WTC11 (cell line): ENCODE results near the gene LZTS2. TPM values are rescaled to one million over a fixed set of nuclear protein-coding genes. Genes with fewer than 3 reads are reported as not detected.

Experiments used
- ATAC-seq: fragments of 200-7000 bp; cut with Tn5 transposase; 2 replicates; pipeline ENCODE4 v1.10.0; 2021; ENCODE audit warnings: mild to moderate bottlenecking, moderate library complexity
- CTCF ChIA-PET: fragments of 300-600 bp; sonication (Branson Sonifier 250); formaldehyde crosslinking; loops from one replicate; lab custom pipeline; 2021; ENCODE audit warnings: antibody characterized with exemption; lab: Charles Lee
- POLR2A ChIA-PET: fragments of 350-600 bp; sonication (Branson Sonifier 250); formaldehyde crosslinking; loops from one replicate; lab custom pipeline; 2021; ENCODE audit warnings: antibody characterized with exemption; lab: Charles Lee
- DNase-seq: peaks from one replicate; pipeline ENCODE4 v3.0.0; 2021; ENCODE audit warnings: low spot score
- H3K27ac Mint-ChIP-seq: 2 replicates; pipeline ENCODE4 v1.8.0; 2021; ENCODE audit warnings: mixed read lengths
- H3K27me3 Mint-ChIP-seq: 2 replicates; pipeline ENCODE4 v1.8.0; 2021; ENCODE audit warnings: low read depth, mild to moderate bottlenecking, moderate library complexity, mixed read lengths
- H3K36me3 Mint-ChIP-seq: 2 replicates; pipeline ENCODE4 v1.8.0; 2021; ENCODE audit warnings: mixed read lengths
- H3K4me1 Mint-ChIP-seq: 2 replicates; pipeline ENCODE4 v1.8.0; 2022; ENCODE audit warnings: mixed read lengths
- H3K4me3 Mint-ChIP-seq: 2 replicates; pipeline ENCODE4 v1.8.0; 2021; ENCODE audit warnings: mild to moderate bottlenecking, moderate library complexity, mixed read lengths
- H3K9me3 Mint-ChIP-seq: 2 replicates; pipeline ENCODE4 v1.8.0; 2021; ENCODE audit warnings: mixed read lengths
- ELF4 ChIP-seq: sonication (generic); formaldehyde crosslinking; IDR thresholded peaks from 2 replicates; pipeline ENCODE4 v1.8.1; 2022; ENCODE audit warnings: low read depth, mild to moderate bottlenecking, moderate library complexity, missing genetic modification reagents
- FOXJ3 ChIP-seq: sonication (generic); formaldehyde crosslinking; IDR thresholded peaks from 2 replicates; pipeline ENCODE4 v1.9.0; 2021; ENCODE audit warnings: missing genetic modification reagents, mild to moderate bottlenecking, borderline replicate concordance
- FOXK1 ChIP-seq: sonication (generic); formaldehyde crosslinking; IDR thresholded peaks from 2 replicates; pipeline ENCODE4 v1.8.0; 2022; ENCODE audit warnings: mild to moderate bottlenecking, moderate library complexity, missing genetic modification reagents
- IRF2 ChIP-seq: sonication (generic); formaldehyde crosslinking; IDR thresholded peaks from 2 replicates; pipeline ENCODE4 v1.8.0; 2022; ENCODE audit warnings: low read depth, missing genetic modification reagents, borderline replicate concordance
- MXD4 ChIP-seq: fragments of 250-450 bp; sonication (Bioruptor Pico); IDR thresholded peaks from 2 replicates; pipeline ENCODE4 v1.8.0; 2021; ENCODE audit warnings: mild to moderate bottlenecking, moderate library complexity, borderline replicate concordance
- MYBL2 ChIP-seq: sonication (generic); formaldehyde crosslinking; IDR thresholded peaks from 2 replicates; pipeline ENCODE4 v1.8.1; 2023; ENCODE audit warnings: mild to moderate bottlenecking, moderate library complexity, missing genetic modification reagents
- NFATC4 ChIP-seq: fragments of 250-450 bp; sonication (Bioruptor Pico); IDR thresholded peaks from 2 replicates; pipeline ENCODE4 v1.9.0; 2021; ENCODE audit warnings: mild to moderate bottlenecking
- NFYB ChIP-seq: sonication (generic); formaldehyde crosslinking; conservative IDR thresholded peaks from 2 replicates; pipeline ENCODE4 v1.8.0; 2022; ENCODE audit warnings: low read depth, missing genetic modification reagents
- PRRX2 ChIP-seq: fragments of 250-450 bp; sonication (Bioruptor Pico); IDR thresholded peaks from 2 replicates; pipeline ENCODE4 v1.8.0; 2021; ENCODE audit warnings: mild to moderate bottlenecking
- SMAD4 ChIP-seq: sonication (generic); formaldehyde crosslinking; IDR thresholded peaks from 2 replicates; pipeline ENCODE4 v1.8.0; 2022; ENCODE audit warnings: mild to moderate bottlenecking, missing genetic modification reagents
- SP1 ChIP-seq: sonication (generic); formaldehyde crosslinking; conservative IDR thresholded peaks from 2 replicates; pipeline ENCODE4 v1.8.1; 2022; ENCODE audit warnings: missing genetic modification reagents
- ZNF263 ChIP-seq: sonication (generic); formaldehyde crosslinking; IDR thresholded peaks from 2 replicates; pipeline ENCODE4 v1.8.1; 2022; ENCODE audit warnings: low read depth, mild to moderate bottlenecking, moderate library complexity, missing genetic modification reagents
- ZNF317 ChIP-seq: sonication (generic); formaldehyde crosslinking; IDR thresholded peaks from 2 replicates; pipeline ENCODE4 v1.8.1; 2023; ENCODE audit warnings: low read depth, mild to moderate bottlenecking, moderate library complexity, missing genetic modification reagents, borderline replicate concordance
- ZNF423 ChIP-seq: fragments of 250-450 bp; sonication (Bioruptor Pico); IDR thresholded peaks from 2 replicates; pipeline ENCODE4 v2.1.2; 2022; ENCODE audit warnings: mild to moderate bottlenecking, moderate library complexity
- total RNA-seq: library from RNA; stranded (reverse); gene quantifications from 3 replicates; pipeline ENCODE4 v1.2.3, GENCODE V29; 2021
- TF ChIP-seq, protein P1 (sequence below): sonication (generic); formaldehyde crosslinking; IDR thresholded peaks from 2 replicates; pipeline ENCODE4 v1.8.0; 2022; ENCODE audit warnings: mild to moderate bottlenecking, missing genetic modification reagents
- TF ChIP-seq, protein P2 (sequence below): sonication (generic); formaldehyde crosslinking; IDR thresholded peaks from 2 replicates; pipeline ENCODE4 v1.8.1; 2022; ENCODE audit warnings: mild to moderate bottlenecking, missing genetic modification reagents, moderate library complexity, borderline replicate concordance
- TF ChIP-seq, protein P3 (sequence below): fragments of 200-600 bp; IDR thresholded peaks from 2 replicates; pipeline ENCODE4 v1.8.0; 2022; ENCODE audit warnings: antibody characterized with exemption
- TF ChIP-seq, protein P4 (sequence below): sonication (generic); formaldehyde crosslinking; IDR thresholded peaks from 2 replicates; pipeline ENCODE4 v1.8.0; 2022; ENCODE audit warnings: mild to moderate bottlenecking, missing genetic modification reagents
- TF ChIP-seq, protein P5 (sequence below): sonication (generic); formaldehyde crosslinking; IDR thresholded peaks from 2 replicates; pipeline ENCODE4 v1.8.1; 2023; ENCODE audit warnings: mild to moderate bottlenecking, moderate library complexity, missing genetic modification reagents
- TF ChIP-seq, protein P6 (sequence below): sonication (generic); formaldehyde crosslinking; IDR thresholded peaks from 2 replicates; pipeline ENCODE4 v1.8.1; 2022; ENCODE audit warnings: missing genetic modification reagents, borderline replicate concordance
- TF ChIP-seq, protein P7 (sequence below): sonication (generic); formaldehyde crosslinking; conservative IDR thresholded peaks from 2 replicates; pipeline ENCODE4 v1.8.1; 2022; ENCODE audit warnings: mild to moderate bottlenecking, missing genetic modification reagents

Gene LZTS2
- total RNA-seq, 1 experiment from 2014 or later: 84.6 TPM

DNA sequence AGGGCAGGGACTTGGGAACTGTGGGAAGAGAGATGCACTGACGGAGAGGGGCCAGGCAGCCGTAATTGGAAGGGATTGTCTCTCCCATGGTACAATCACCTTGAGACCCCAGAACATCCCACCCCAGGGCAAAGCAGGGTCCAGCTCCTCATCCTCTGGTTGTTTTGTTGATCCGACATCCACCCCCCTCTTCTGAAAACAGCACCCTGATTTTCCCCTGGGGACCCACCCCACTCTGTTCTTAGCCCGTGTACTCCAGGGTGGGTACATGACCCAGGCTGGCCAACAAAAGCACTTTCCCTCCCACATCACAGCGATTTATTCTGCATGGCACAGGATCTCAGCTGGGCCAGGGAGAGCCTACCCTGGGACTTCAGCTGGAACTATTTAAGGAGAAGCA, 17.2 kb downstream of the LZTS2 start (continued):
- TF ChIP-seq, protein P1, sequence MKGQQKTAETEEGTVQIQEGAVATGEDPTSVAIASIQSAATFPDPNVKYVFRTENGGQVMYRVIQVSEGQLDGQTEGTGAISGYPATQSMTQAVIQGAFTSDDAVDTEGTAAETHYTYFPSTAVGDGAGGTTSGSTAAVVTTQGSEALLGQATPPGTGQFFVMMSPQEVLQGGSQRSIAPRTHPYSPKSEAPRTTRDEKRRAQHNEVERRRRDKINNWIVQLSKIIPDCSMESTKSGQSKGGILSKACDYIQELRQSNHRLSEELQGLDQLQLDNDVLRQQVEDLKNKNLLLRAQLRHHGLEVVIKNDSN: no peak
- TF ChIP-seq ZNF263 (CRISPR knock-in tag): no peak
- no peak for TF ChIP-seq NFATC4 (CRISPR knock-in tag)
- TF ChIP-seq ELF4 (CRISPR knock-in tag): no peak
- no peak for TF ChIP-seq SMAD4 (CRISPR knock-in tag)
- no peak for TF ChIP-seq MXD4 (CRISPR knock-in tag)
- TF ChIP-seq PRRX2 (CRISPR knock-in tag): no peak
- TF ChIP-seq, protein P2, sequence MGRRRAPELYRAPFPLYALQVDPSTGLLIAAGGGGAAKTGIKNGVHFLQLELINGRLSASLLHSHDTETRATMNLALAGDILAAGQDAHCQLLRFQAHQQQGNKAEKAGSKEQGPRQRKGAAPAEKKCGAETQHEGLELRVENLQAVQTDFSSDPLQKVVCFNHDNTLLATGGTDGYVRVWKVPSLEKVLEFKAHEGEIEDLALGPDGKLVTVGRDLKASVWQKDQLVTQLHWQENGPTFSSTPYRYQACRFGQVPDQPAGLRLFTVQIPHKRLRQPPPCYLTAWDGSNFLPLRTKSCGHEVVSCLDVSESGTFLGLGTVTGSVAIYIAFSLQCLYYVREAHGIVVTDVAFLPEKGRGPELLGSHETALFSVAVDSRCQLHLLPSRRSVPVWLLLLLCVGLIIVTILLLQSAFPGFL (CRISPR knock-in tag): no peak

DNA sequence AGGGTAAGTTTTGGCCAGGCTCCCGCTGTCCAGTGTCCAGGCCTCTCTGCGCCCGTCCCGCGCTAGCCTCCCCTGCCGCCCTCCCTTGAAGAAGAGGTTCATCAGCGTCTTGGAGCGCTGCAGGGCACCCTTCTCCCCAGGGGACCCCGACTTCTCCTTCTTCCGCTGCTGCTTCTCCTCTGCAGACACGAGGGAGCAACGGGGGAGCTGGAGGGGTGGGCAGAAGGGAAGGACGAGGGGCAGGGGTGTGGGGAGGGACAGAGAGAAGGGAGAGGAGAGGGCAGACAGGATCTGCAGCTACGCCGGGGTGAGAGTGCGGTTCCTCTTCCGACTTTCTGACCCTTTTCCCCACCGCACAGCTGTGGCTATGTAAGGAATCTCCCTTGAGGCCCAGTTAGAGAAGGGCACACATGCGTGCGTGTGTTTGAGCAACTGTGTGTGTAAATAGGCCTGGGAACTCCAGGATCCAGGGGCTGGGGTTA, 18.6 kb downstream of the LZTS2 start:
- H3K27ac Mint-ChIP-seq: no peak overlapping the region

DNA sequence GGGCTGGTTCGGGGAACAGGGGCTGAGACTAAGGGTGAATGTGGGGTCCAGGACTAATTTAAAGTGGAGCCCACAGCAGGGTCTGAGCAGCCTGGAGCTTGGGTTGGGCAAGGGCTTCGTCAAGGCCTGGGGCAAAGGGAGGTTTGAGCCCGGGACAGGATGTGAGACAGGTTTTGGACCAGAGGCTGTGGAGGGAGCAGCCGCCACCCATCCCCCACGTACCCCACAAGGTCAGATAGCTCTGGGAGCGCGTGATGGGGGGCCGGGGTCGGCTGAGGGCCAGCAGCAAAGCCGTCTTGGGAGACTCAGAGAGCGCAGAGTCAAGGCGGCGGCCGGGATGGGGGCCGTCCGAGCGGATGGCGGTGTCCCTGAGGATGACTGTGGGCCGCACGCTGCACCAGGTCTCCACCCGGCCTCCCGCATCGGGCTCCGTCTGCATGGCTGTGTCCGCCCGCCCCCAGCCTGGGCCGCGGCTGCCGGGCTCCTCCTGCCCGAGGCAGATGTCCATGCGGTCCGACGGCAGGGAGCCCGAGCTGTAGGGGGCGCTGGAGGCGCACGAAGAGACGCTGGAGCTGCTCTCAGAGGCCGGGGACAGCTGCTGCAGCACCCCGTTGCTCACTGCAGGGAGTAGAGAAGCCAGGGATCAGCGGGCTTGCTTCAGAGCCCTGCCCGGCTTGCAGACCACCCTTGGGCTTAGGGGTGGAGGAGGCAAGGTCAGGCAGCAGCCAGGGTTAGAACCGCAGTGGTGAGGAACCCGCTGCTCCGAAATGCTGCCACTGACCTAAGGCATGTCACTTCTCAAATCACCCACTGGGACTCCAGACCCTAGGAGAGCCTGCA, 19.2 kb downstream of the LZTS2 start:
- Mint-ChIP-seq H3K4me3 (peak overlapping the region; percentile 73), H3K9me3 (no peaks in the 10 kb centered on the region), H3K4me1 (peaks cover 15% of the 10 kb centered on the region), H3K27ac (no peak overlapping the region), H3K36me3 (no peaks in the 10 kb centered on the region), H3K27me3 (peaks cover 64% of the 10 kb centered on the region)
- ATAC-seq: peak; percentile 77
- CTCF ChIA-PET: interaction anchor here (0.6 to 6.7 kb wide), 37 partner anchors 10 to 449 kb away, joined by 3 to 277 read pairs (median 5); partner anchors contain the start of genes KAZALD1, LZTS2, PDZD7 and SEMA4G
- POLR2A ChIA-PET: interaction anchor here (1.1 to 1.4 kb wide), 2 partner anchors 10 to 24 kb away, joined by 3 to 4 read pairs; no protein-coding TSS in a partner anchor
- DNase-seq: peak; percentile 95
- TF ChIP-seq FOXK1 (peak; percentile 63), IRF2 (CRISPR knock-in tag) (no peak), MYBL2 (CRISPR knock-in tag) (0 out of 2 replicates have a peak, but pooled peaks have one; percentile 43), ZNF423 (peak; percentile 93), SP1 (CRISPR knock-in tag) (0 out of 2 replicates have a peak, but pooled peaks have one; percentile 42), NFYB (CRISPR knock-in tag) (no peak), FOXJ3 (no peak)
- TF ChIP-seq, protein P3, sequence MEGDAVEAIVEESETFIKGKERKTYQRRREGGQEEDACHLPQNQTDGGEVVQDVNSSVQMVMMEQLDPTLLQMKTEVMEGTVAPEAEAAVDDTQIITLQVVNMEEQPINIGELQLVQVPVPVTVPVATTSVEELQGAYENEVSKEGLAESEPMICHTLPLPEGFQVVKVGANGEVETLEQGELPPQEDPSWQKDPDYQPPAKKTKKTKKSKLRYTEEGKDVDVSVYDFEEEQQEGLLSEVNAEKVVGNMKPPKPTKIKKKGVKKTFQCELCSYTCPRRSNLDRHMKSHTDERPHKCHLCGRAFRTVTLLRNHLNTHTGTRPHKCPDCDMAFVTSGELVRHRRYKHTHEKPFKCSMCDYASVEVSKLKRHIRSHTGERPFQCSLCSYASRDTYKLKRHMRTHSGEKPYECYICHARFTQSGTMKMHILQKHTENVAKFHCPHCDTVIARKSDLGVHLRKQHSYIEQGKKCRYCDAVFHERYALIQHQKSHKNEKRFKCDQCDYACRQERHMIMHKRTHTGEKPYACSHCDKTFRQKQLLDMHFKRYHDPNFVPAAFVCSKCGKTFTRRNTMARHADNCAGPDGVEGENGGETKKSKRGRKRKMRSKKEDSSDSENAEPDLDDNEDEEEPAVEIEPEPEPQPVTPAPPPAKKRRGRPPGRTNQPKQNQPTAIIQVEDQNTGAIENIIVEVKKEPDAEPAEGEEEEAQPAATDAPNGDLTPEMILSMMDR: peak; percentile 70
- TF ChIP-seq, protein P4, sequence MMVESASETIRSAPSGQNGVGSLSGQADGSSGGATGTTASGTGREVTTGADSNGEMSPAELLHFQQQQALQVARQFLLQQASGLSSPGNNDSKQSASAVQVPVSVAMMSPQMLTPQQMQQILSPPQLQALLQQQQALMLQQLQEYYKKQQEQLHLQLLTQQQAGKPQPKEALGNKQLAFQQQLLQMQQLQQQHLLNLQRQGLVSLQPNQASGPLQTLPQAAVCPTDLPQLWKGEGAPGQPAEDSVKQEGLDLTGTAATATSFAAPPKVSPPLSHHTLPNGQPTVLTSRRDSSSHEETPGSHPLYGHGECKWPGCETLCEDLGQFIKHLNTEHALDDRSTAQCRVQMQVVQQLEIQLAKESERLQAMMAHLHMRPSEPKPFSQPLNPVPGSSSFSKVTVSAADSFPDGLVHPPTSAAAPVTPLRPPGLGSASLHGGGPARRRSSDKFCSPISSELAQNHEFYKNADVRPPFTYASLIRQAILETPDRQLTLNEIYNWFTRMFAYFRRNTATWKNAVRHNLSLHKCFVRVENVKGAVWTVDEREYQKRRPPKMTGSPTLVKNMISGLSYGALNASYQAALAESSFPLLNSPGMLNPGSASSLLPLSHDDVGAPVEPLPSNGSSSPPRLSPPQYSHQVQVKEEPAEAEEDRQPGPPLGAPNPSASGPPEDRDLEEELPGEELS (CRISPR knock-in tag): peak; percentile 36; the same call in 1 of the 2 replicates
- TF ChIP-seq, protein P5, sequence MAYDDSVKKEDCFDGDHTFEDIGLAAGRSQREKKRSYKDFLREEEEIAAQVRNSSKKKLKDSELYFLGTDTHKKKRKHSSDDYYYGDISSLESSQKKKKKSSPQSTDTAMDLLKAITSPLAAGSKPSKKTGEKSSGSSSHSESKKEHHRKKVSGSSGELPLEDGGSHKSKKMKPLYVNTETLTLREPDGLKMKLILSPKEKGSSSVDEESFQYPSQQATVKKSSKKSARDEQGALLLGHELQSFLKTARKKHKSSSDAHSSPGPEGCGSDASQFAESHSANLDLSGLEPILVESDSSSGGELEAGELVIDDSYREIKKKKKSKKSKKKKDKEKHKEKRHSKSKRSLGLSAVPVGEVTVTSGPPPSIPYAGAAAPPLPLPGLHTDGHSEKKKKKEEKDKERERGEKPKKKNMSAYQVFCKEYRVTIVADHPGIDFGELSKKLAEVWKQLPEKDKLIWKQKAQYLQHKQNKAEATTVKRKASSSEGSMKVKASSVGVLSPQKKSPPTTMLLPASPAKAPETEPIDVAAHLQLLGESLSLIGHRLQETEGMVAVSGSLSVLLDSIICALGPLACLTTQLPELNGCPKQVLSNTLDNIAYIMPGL (CRISPR knock-in tag): peak; percentile 96

More for the DNA sequence above, 18.6 kb downstream of the LZTS2 start:
- ChIA-PET POLR2A (interaction anchor here (0.6 to 1.4 kb wide), 2 partner anchors 9 to 132 kb away, joined by 4 to 5 read pairs; no protein-coding TSS in a partner anchor), CTCF (interaction anchor here (0.6 to 6.7 kb wide), 26 partner anchors 9 to 448 kb away, joined by 3 to 277 read pairs (median 8); partner anchors contain the start of genes KAZALD1, LZTS2, PDZD7 and SEMA4G)
- Mint-ChIP-seq H3K9me3 (no peaks in the 10 kb centered on the region), H3K4me1 (peaks cover 19% of the 10 kb centered on the region), H3K27me3 (peaks cover 64% of the 10 kb centered on the region), H3K4me3 (peak overlapping the region; percentile 73), H3K36me3 (no peaks in the 10 kb centered on the region)
- ATAC-seq (peak; percentile 29), DNase-seq (no peak)
- TF ChIP-seq ZNF423: peak; percentile 28; the same call in 1 of the 2 replicates
- TF ChIP-seq ZNF263 (CRISPR knock-in tag): no peak
- TF ChIP-seq, protein P6, sequence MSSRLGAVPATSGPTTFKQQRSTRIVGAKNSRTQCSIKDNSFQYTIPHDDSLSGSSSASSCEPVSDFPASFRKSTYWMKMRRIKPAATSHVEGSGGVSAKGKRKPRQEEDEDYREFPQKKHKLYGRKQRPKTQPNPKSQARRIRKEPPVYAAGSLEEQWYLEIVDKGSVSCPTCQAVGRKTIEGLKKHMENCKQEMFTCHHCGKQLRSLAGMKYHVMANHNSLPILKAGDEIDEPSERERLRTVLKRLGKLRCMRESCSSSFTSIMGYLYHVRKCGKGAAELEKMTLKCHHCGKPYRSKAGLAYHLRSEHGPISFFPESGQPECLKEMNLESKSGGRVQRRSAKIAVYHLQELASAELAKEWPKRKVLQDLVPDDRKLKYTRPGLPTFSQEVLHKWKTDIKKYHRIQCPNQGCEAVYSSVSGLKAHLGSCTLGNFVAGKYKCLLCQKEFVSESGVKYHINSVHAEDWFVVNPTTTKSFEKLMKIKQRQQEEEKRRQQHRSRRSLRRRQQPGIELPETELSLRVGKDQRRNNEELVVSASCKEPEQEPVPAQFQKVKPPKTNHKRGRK: 0 out of 2 replicates have a peak, but pooled peaks have one; percentile 85
- TF ChIP-seq, protein P7, sequence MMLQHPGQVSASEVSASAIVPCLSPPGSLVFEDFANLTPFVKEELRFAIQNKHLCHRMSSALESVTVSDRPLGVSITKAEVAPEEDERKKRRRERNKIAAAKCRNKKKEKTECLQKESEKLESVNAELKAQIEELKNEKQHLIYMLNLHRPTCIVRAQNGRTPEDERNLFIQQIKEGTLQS (CRISPR knock-in tag): no peak
- TF ChIP-seq ZNF317 (CRISPR knock-in tag): no peak
